Mammary epithelial cell (primary cell): Measurements from ENCODE around the gene GPX6.

Experiments used
- EZH2 ChIP-seq: IDR thresholded peaks from 2 replicates; pipeline ENCODE4 v1.6.1; 2012; ENCODE audit warnings: low read length, inconsistent platforms, borderline replicate concordance
- TF ChIP-seq, protein P1 (sequence below), 2 donors: IDR thresholded peaks in 1 of 2; conservative IDR thresholded peaks in 1 of 2; 2 replicates each; pipeline ENCODE4 v1.5.1; 2011 to 2012; ENCODE audit warnings: inconsistent platforms in 2 of 2, low read length in 2 of 2, mild to moderate bottlenecking in 2 of 2, control low read depth in 1 of 2, low read depth in 1 of 2; ENCODE audit not compliant: insufficient read depth in 1 of 2; ENCODE audit errors: extremely low read depth in 1 of 2

DNA sequence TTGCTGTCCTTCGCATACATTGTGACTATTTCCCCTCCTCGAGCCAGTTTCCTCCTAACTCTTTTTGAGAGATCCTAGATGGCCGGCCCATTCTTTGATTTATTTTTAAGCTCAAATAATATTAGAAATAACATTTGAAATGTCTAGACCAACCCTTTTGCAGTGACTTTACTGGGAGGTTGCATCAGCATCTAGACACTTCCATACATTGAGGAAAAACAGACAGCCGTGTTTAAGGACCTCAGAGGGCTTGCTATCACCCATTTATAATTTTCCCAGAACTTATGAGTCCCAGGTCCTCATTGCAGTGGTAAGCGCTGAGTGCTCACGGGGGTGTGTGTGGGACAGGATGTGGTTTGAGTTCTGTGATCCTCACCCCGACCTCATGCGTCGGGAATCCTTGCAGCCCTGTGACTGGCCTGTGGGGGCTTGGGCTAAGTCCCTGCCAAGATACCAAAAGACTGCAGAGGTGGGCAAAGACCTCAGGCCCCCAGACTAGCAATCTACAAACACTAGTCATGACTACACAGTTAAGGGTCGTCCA is 10.0 kb upstream of the GPX6 start, which contains the start of gene GPX5:
- TF ChIP-seq, protein P1, sequence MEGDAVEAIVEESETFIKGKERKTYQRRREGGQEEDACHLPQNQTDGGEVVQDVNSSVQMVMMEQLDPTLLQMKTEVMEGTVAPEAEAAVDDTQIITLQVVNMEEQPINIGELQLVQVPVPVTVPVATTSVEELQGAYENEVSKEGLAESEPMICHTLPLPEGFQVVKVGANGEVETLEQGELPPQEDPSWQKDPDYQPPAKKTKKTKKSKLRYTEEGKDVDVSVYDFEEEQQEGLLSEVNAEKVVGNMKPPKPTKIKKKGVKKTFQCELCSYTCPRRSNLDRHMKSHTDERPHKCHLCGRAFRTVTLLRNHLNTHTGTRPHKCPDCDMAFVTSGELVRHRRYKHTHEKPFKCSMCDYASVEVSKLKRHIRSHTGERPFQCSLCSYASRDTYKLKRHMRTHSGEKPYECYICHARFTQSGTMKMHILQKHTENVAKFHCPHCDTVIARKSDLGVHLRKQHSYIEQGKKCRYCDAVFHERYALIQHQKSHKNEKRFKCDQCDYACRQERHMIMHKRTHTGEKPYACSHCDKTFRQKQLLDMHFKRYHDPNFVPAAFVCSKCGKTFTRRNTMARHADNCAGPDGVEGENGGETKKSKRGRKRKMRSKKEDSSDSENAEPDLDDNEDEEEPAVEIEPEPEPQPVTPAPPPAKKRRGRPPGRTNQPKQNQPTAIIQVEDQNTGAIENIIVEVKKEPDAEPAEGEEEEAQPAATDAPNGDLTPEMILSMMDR (conservative IDR thresholded peaks at IDR 0.05 in 1 of 2, IDR thresholded peaks at IDR 0.05 in 1 of 2; ENCODE audit: extremely low read depth in 1 of 2, insufficient read depth in 1 of 2, low read depth in 1 of 2, low read length in 2 of 2): no peak
- no peak for TF ChIP-seq EZH2
